ENCODE data around the gene TMEM272. TPM values are rescaled to one million over a fixed set of nuclear protein-coding genes. Genes with fewer than 3 reads are reported as not detected.
"Not testable (repeated sequence)": the region's sequence is repeated elsewhere in the genome, so short reads cannot be mapped to it uniquely, and the experiment has no call there.

TMEM272 gene
- total and polyA plus RNA-seq, 3 experiments from 2014 or later = 0.12 to 0.69 (median 0.35) TPM

GRCh38 chr13:51827254-51827653 lies 17.7 kb downstream of the TMEM272 start:
- no peaks in the 10 kb centered on the region for H3K9me3 Mint-ChIP-seq
- no peaks in the 10 kb centered on the region for H3K36me3 ChIP-seq (ENCODE audit: insufficient read depth, low read length)
- H3K27ac ChIP-seq (ENCODE audit: low read depth, low read length) = no peak overlapping the region
- H3K27me3 ChIP-seq (ENCODE audit: insufficient read depth, low read length, poor library complexity, severe bottlenecking) = no peaks in the 10 kb centered on the region
- H3K4me3 Mint-ChIP-seq = peak overlapping the region in 6 of 7 donors; percentile 49 to 90 (median 72)
- CTCF ChIA-PET = interaction anchor here (0.7 to 6.3 kb wide), 6 partner anchors 13 to 300 kb away, joined by 3 to 109 read pairs (median 6); partner anchors contain the start of gene TMEM272
- H3K36me3 Mint-ChIP-seq = no peaks in the 10 kb centered on the region
- H3K27me3 Mint-ChIP-seq = no peaks in the 10 kb centered on the region
- DNase-seq = no peak
- H3K27ac Mint-ChIP-seq = peak overlapping the region; percentile 86 to 97 (median 94)
- H3K4me1 Mint-ChIP-seq = peaks cover 61 to 81% (median 78%) of the 10 kb centered on the region in 3 donors
- no peaks in the 10 kb centered on the region for H3K9me3 ChIP-seq (ENCODE audit: low read length)
- POLR2A ChIA-PET = interaction anchor here (1.9 kb wide), 1 partner anchor 12 kb away, joined by 8 read pairs; no protein-coding TSS in a partner anchor
- peak overlapping the region; percentile 78 for H3K4me3 ChIP-seq (ENCODE audit: low read length)
- H3K4me1 ChIP-seq (ENCODE audit: insufficient read depth, low read length) = peaks cover 84% of the 10 kb centered on the region

GRCh38 chr13:51826606-51827005 lies 18.4 kb downstream of the TMEM272 start:
- Histone ChIP-seq H3K9me3 (ENCODE audit: low read length) (no peaks in the 10 kb centered on the region), H3K27ac (ENCODE audit: low read depth, low read length) (peak overlapping the region; percentile 25), H3K36me3 (ENCODE audit: insufficient read depth, low read length) (no peaks in the 10 kb centered on the region), H3K4me1 (ENCODE audit: insufficient read depth, low read length) (peaks cover 84% of the 10 kb centered on the region), H3K27me3 (ENCODE audit: insufficient read depth, low read length, poor library complexity, severe bottlenecking) (no peaks in the 10 kb centered on the region), H3K4me3 (ENCODE audit: low read length) (peak overlapping the region; percentile 78)
- Mint-ChIP-seq H3K4me3 (peak overlapping the region in 6 of 7 donors; percentile 68 to 90 (median 81)), H3K9me3 (no peaks in the 10 kb centered on the region), H3K4me1 (peaks cover 64 to 81% (median 78%) of the 10 kb centered on the region in 3 donors), H3K36me3 (no peaks in the 10 kb centered on the region), H3K27me3 (no peaks in the 10 kb centered on the region), H3K27ac (peak overlapping the region; percentile 90 to 97 (median 94))
- CTCF ChIA-PET = interaction anchor here (0.7 to 6.3 kb wide), 6 partner anchors 11 to 23 kb away, joined by 3 to 109 read pairs (median 7); partner anchors contain the start of gene TMEM272
- DNase-seq = peak in 1 of 5 donors; percentile 42
- POLR2A ChIA-PET = interaction anchor here (1.2 to 1.9 kb wide), 3 partner anchors 11 to 373 kb away, joined by 5 to 15 read pairs (median 8); partner anchors contain the start of gene INTS6

GRCh38 chr13:51825681-51826254 lies 19.2 kb downstream of the TMEM272 start:
- peaks cover 92% of the 10 kb centered on the region for H3K4me1 ChIP-seq (ENCODE audit: insufficient read depth, low read length)
- H3K4me3 ChIP-seq (ENCODE audit: low read length) = peak overlapping the region; percentile 78

DNA sequence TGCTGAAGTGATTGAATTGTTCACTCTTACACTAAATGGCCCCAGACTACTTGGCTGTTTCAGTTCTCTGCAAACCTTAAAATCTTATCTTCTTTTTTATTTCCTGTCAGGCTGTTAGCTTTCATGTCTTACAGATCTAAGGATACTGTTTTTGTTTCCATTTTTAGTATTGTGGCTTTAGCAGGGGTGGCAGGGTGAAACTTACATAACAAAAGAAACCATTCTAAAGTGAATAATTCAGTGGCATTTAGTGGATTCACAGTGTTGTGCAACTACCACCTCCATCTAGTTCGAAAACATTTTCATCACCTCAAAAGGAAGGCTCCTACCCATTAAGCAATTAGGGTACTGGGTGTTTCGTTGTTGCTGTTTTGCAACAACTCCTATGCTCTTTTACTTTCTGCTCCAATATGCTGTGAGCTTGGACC lies 19.8 kb downstream of the TMEM272 start:
- H3K4me1 Mint-ChIP-seq = peaks cover 78 to 93% (median 91%) of the 10 kb centered on the region in 3 donors
- H3K36me3 ChIP-seq (ENCODE audit: insufficient read depth, low read length) = no peaks in the 10 kb centered on the region
- no peak overlapping the region for H3K27ac ChIP-seq (ENCODE audit: low read depth, low read length)
- POLR2A ChIA-PET = interaction anchor here (0.6 to 1.9 kb wide), 10 partner anchors 10 to 379 kb away, joined by 3 to 15 read pairs (median 4); partner anchors contain the start of gene INTS6
- peaks cover 96% of the 10 kb centered on the region for H3K4me1 ChIP-seq (ENCODE audit: insufficient read depth, low read length)
- peak overlapping the region; percentile 68 to 92 (median 86) for H3K4me3 Mint-ChIP-seq
- H3K4me3 ChIP-seq (ENCODE audit: low read length) = peak overlapping the region; percentile 78
- peak overlapping the region; percentile 90 to 97 (median 94) for H3K27ac Mint-ChIP-seq
- no peaks in the 10 kb centered on the region for H3K27me3 ChIP-seq (ENCODE audit: insufficient read depth, low read length, poor library complexity, severe bottlenecking)
- DNase-seq = peak in 2 of 5 donors; percentile 71 to 82
- CTCF ChIA-PET = interaction anchor here (1.6 to 6.3 kb wide), 5 partner anchors 11 to 22 kb away, joined by 3 to 109 read pairs (median 7); partner anchors contain the start of gene TMEM272
- no peaks in the 10 kb centered on the region for H3K9me3 ChIP-seq (ENCODE audit: low read length)
- H3K36me3 Mint-ChIP-seq = no peaks in the 10 kb centered on the region
- H3K9me3 Mint-ChIP-seq = no peaks in the 10 kb centered on the region
- H3K27me3 Mint-ChIP-seq = no peaks in the 10 kb centered on the region

More at GRCh38 chr13:51825681-51826254, 19.2 kb downstream of the TMEM272 start:
- POLR2A ChIA-PET = interaction anchor here (0.6 to 1.9 kb wide), 10 partner anchors 10 to 702 kb away, joined by 3 to 15 read pairs (median 5); partner anchors contain the start of gene INTS6
- H3K36me3 Mint-ChIP-seq = no peaks in the 10 kb centered on the region
- H3K4me1 Mint-ChIP-seq = peaks cover 72 to 88% (median 86%) of the 10 kb centered on the region in 3 donors
- CTCF ChIA-PET = interaction anchor here (0.8 to 6.3 kb wide), 7 partner anchors 9 to 23 kb away, joined by 3 to 109 read pairs (median 7); partner anchors contain the start of gene TMEM272
- Histone ChIP-seq H3K9me3 (ENCODE audit: low read length) (no peaks in the 10 kb centered on the region), H3K27me3 (ENCODE audit: insufficient read depth, low read length, poor library complexity, severe bottlenecking) (no peaks in the 10 kb centered on the region), H3K36me3 (ENCODE audit: insufficient read depth, low read length) (no peaks in the 10 kb centered on the region), H3K27ac (ENCODE audit: low read depth, low read length) (peak overlapping the region; percentile 25)
- peak in 1 of 5 donors; percentile 25 for DNase-seq
- no peaks in the 10 kb centered on the region for H3K27me3 Mint-ChIP-seq
- H3K27ac Mint-ChIP-seq = peak overlapping the region; percentile 90 to 97 (median 94)
- no peaks in the 10 kb centered on the region for H3K9me3 Mint-ChIP-seq
- peak overlapping the region; percentile 68 to 92 (median 86) for H3K4me3 Mint-ChIP-seq

DNA sequence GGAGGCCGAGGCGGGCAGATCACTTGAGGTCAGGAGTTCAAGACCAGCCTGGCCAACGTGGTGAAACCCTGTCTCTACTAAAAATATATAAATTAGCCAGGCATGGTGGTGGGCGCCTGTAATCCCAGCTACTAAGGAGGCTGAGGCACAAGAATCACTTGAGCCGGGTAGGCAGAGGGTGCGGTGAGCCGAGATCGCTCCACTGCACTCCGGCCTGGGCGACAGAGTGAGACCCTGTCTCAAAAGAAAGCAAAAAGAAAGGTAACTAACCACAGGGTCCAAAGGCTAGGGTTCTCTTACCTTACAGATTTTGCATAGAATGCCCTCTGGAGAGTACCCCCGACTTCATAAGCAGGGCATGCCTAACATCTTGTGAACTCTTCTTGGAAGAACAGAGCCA lies 20.3 kb downstream of the TMEM272 start:
- not testable (repeated sequence) for H3K9me3 Mint-ChIP-seq

DNA sequence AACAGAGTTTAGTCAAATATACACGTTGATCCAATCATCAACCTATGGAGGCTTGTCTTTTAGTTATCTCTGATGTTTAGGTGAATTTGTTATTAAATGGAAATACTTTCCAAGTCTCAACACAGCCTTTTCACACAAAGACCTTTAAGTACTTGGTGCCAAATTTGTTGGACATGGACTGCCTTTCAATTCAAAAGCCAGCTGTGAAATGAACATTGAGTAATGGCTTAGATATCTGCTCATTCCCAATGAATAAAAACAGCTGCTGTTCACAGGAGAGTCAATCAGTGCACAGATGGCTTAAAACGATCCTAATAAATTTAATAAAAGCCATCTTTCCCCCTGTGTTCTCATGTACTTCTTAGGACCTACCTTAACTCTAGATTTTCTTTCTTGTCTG lies 21.1 kb downstream of the TMEM272 start:
- H3K4me3 ChIP-seq (ENCODE audit: low read length) = peak overlapping the region; percentile 78
- no peaks in the 10 kb centered on the region for H3K9me3 ChIP-seq (ENCODE audit: low read length)
- Mint-ChIP-seq H3K9me3 (no peaks in the 10 kb centered on the region), H3K4me1 (peaks cover 91 to 99% (median 95%) of the 10 kb centered on the region in 3 donors), H3K4me3 (peak overlapping the region; percentile 68 to 92 (median 86)), H3K27ac (peak overlapping the region; percentile 63 to 96 (median 94)), H3K27me3 (peaks cover 0 to 3% of the 10 kb centered on the region in 2 donors), H3K36me3 (peaks cover 0 to under 1% (median 0%) of the 10 kb centered on the region in 3 donors)
- ChIA-PET CTCF (interaction anchor here (1.0 to 5.1 kb wide), 4 partner anchors 8 to 21 kb away, joined by 4 to 41 read pairs (median 6); partner anchors contain the start of gene TMEM272), POLR2A (no interaction called here)
- no peaks in the 10 kb centered on the region for H3K36me3 ChIP-seq (ENCODE audit: insufficient read depth, low read length)
- no peak for DNase-seq
- H3K27me3 ChIP-seq (ENCODE audit: insufficient read depth, low read length, poor library complexity, severe bottlenecking) = no peaks in the 10 kb centered on the region
- no peak overlapping the region for H3K27ac ChIP-seq (ENCODE audit: low read depth, low read length)
- H3K4me1 ChIP-seq (ENCODE audit: insufficient read depth, low read length) = peaks cover 96% of the 10 kb centered on the region

More for the DNA sequence above, 20.3 kb downstream of the TMEM272 start:
- H3K36me3 ChIP-seq (ENCODE audit: insufficient read depth, low read length); H3K9me3 ChIP-seq (ENCODE audit: low read length); H3K27me3 ChIP-seq (ENCODE audit: insufficient read depth, low read length, poor library complexity, severe bottlenecking); H3K36me3 Mint-ChIP-seq; H3K27me3 Mint-ChIP-seq; DNase-seq; H3K27ac ChIP-seq (ENCODE audit: low read depth, low read length): not testable (repeated sequence)
- ChIA-PET POLR2A (interaction anchor here (0.6 to 1.9 kb wide), 6 partner anchors 10 to 371 kb away, joined by 3 to 15 read pairs (median 4); partner anchors contain the start of gene INTS6), CTCF (interaction anchor here (1.6 to 6.3 kb wide), 5 partner anchors 10 to 22 kb away, joined by 3 to 109 read pairs (median 7); partner anchors contain the start of gene TMEM272)
- Mint-ChIP-seq H3K27ac (peak overlapping the region; percentile 90 to 97 (median 94)), H3K4me1 (peaks cover 83 to 93% (median 92%) of the 10 kb centered on the region in 3 donors), H3K4me3 (peak overlapping the region; percentile 68 to 92 (median 86))
- peak overlapping the region; percentile 78 for H3K4me3 ChIP-seq (ENCODE audit: low read length)
- H3K4me1 ChIP-seq (ENCODE audit: insufficient read depth, low read length) = peaks cover 96% of the 10 kb centered on the region

GRCh38 chr13:51823359-51823758 lies 21.6 kb downstream of the TMEM272 start:
- Mint-ChIP-seq H3K27me3 (peaks cover 0 to 3% of the 10 kb centered on the region in 2 donors), H3K4me1 (peaks cover 91 to 99% (median 96%) of the 10 kb centered on the region in 3 donors), H3K36me3 (peaks cover 0 to 4% (median 0%) of the 10 kb centered on the region in 3 donors), H3K9me3 (no peaks in the 10 kb centered on the region), H3K4me3 (peak overlapping the region; percentile 68 to 92 (median 86)), H3K27ac (peak overlapping the region in 7 of 8 donors; percentile 88 to 96 (median 93))
- DNase-seq = no peak
- ChIA-PET POLR2A (no interaction called here), CTCF (interaction anchor here (1.0 to 5.1 kb wide), 4 partner anchors 8 to 13 kb away, joined by 4 to 41 read pairs (median 5); no protein-coding TSS in a partner anchor)
- H3K4me1 ChIP-seq (ENCODE audit: insufficient read depth, low read length) = peaks cover 96% of the 10 kb centered on the region
- H3K36me3 ChIP-seq (ENCODE audit: insufficient read depth, low read length) = no peaks in the 10 kb centered on the region
- peak overlapping the region; percentile 78 for H3K4me3 ChIP-seq (ENCODE audit: low read length)
- H3K27ac ChIP-seq (ENCODE audit: low read depth, low read length) = no peak overlapping the region
- no peaks in the 10 kb centered on the region for H3K27me3 ChIP-seq (ENCODE audit: insufficient read depth, low read length, poor library complexity, severe bottlenecking)
- H3K9me3 ChIP-seq (ENCODE audit: low read length) = no peaks in the 10 kb centered on the region
